SK-N-MC (cell line): ENCODE results near the gene DCAF16.

Experiments
- EZH2 ChIP-seq: fragments of 200-600 bp; sonication (generic); IDR thresholded peaks from one replicate; pipeline ENCODE4 v1.6.1; 2017; ENCODE audit warnings: antibody characterized with exemption
- FOXP2 ChIP-seq: optimal IDR thresholded peaks from 2 replicates; pipeline ENCODE3; 2011; ENCODE audit warnings: mild to moderate bottlenecking, moderate library complexity; ENCODE audit not compliant: insufficient read depth; ENCODE audit errors: extremely low read length, control extremely low read depth
- POLR2AphosphoS5 ChIP-seq: IDR thresholded peaks from 2 replicates; pipeline ENCODE4 v1.6.1; 2012; ENCODE audit warnings: mild to moderate bottlenecking, low read depth, low read length, borderline replicate concordance

DNA sequence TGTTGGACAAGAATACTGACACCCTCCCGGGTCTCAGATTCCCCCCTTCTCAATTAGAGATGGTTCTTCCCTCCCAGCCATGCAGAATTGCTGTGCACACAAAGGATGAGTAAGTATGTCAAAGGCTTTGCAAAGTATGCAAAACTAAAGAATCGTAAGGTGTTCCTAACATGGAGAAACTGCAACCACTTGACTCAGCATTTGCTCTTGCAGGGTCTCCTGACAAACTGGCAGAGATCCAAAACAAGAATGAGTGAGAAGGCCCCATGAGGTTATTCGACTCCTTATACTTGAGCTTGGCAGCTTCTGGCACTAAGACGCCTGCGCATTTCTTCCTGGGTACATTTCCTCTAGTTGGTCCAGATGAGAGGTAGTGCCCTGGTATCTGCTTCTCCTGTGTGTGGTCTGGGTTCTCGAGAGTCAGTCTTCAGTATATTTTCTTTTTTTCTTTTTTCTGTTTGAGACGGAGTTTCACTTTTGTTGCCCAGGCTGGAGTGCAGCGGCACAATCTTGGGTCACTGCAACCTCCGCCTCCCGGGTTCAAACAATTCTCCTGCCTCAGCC is 37.3 kb downstream of the DCAF16 start:
- TF ChIP-seq POLR2AphosphoS5: no peak
- TF ChIP-seq EZH2: no peak
- TF ChIP-seq FOXP2: no peak
